Measurements from ENCODE around the gene STX19.

Gene STX19, protein sequence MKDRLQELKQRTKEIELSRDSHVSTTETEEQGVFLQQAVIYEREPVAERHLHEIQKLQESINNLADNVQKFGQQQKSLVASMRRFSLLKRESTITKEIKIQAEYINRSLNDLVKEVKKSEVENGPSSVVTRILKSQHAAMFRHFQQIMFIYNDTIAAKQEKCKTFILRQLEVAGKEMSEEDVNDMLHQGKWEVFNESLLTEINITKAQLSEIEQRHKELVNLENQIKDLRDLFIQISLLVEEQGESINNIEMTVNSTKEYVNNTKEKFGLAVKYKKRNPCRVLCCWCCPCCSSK

DNA sequence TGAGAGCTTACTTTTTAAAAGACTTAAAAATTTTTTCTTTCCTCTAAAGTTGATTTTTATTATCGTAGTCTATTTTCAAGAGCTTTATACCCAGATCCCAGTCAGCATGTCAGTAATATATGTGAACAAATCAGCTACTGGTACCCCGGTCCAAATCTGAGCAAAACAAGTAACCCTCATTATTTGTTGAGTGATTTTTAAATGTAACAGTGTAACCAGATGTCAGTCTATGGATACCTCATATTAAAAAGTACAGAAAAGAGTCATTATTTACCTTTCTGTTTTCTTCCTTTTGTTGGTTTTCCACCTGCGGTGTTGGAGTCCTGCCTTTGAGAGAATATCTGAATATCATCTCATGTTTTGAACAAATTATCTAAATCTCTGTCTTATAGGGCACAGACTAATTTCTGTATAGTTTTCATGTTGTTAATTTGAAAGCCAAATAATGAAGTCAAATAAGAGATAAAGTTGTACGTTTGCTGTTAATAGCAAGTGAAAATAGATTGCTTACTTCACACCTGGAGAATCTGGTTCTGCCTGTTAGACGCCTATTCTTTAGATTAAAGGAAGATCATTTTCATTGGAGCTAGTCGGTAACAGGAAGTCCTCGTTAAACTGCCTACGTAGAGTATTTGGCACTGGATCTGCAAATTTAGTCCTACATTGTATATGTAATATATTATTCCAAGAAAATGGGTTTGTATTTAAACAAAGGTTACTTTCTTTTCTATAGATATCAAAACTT lies at the start of gene STX19:
Gene STX19 (minus strand): TSS at position 505 of the 745 bp plus-strand sequence. CDS start 13,328 bp downstream, outside the sequence.
- Mint-ChIP-seq H3K9me3 (no peaks in the 10 kb centered on the region), H3K4me1 (no peaks in the 10 kb centered on the region), H3K4me3 (no peak within 1 kb of the TSS), H3K27ac (no peak within 1 kb of the TSS), H3K27me3 (ENCODE audit: low read depth) (no peaks in the 10 kb centered on the region), H3K36me3 (ENCODE audit: low read depth) (peaks cover 13% of the 10 kb centered on the region)
- TF ChIP-seq, protein P1, sequence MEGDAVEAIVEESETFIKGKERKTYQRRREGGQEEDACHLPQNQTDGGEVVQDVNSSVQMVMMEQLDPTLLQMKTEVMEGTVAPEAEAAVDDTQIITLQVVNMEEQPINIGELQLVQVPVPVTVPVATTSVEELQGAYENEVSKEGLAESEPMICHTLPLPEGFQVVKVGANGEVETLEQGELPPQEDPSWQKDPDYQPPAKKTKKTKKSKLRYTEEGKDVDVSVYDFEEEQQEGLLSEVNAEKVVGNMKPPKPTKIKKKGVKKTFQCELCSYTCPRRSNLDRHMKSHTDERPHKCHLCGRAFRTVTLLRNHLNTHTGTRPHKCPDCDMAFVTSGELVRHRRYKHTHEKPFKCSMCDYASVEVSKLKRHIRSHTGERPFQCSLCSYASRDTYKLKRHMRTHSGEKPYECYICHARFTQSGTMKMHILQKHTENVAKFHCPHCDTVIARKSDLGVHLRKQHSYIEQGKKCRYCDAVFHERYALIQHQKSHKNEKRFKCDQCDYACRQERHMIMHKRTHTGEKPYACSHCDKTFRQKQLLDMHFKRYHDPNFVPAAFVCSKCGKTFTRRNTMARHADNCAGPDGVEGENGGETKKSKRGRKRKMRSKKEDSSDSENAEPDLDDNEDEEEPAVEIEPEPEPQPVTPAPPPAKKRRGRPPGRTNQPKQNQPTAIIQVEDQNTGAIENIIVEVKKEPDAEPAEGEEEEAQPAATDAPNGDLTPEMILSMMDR (IDR thresholded peaks at IDR 0.05; ENCODE audit: unreplicated experiment in 3 of 3): no peak

DNA sequence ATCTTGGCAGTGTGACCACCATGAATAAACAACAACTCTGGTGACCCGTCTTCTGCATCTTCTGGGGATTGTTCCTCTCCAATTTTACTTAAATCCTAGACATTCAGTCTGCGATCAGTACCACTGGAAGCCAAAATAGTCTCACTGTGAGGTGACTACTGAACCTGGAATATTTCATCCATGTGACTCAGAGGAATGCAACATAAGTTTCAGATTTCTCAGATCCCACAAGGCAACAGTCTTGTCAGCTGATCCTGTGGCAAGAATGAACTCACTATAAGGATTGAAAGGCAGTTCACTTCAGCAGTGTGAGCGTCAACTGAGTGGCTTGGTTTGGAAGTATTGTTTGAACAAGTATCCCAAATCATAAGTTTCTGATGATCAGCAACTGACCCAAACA lies 47.7 kb upstream of the STX19 start:
- Mint-ChIP-seq H3K4me3 (no peak overlapping the region), H3K36me3 (ENCODE audit: low read depth) (peaks cover 79% of the 10 kb centered on the region)

DNA sequence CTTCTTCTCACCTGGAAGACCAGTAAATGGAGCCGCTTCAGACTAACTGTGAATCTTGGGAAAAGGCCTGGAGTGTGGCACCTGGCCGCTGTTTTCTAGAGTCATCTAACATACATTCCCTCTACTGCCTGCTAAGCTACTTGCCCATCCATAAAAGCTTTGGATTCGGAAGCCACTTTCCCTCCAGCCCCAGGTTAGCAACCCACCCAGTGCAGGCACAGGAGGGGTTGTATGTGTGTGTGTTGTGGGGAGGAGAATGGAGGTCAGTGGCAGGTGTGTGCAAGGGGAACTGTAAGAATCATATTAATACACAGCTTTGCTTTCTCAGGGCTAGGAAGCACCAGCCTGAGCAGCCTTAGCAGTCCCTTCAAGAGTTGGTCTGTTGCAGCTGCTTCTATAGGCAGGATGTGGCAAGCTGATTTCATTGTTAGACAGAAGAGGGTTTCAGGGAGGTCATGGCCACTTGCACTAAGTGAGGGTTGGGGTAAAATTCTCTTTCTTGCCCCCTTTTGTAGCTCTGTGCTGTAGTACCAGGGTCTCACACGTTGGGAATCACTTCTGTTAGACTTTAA lies 43.4 kb upstream of the STX19 start:
- Mint-ChIP-seq H3K27ac (no peak overlapping the region), H3K9me3 (peaks cover 15% of the 10 kb centered on the region), H3K4me3 (no peak overlapping the region), H3K36me3 (ENCODE audit: low read depth) (peaks cover 70% of the 10 kb centered on the region), H3K27me3 (ENCODE audit: low read depth) (no peaks in the 10 kb centered on the region), H3K4me1 (peaks cover 2% of the 10 kb centered on the region)
- TF ChIP-seq, protein P1 (IDR thresholded peaks at IDR 0.05; ENCODE audit: unreplicated experiment in 3 of 3): no peak

More for the DNA sequence above, 47.7 kb upstream of the STX19 start:
- Mint-ChIP-seq H3K4me1 (no peaks in the 10 kb centered on the region), H3K9me3 (peaks cover 15% of the 10 kb centered on the region), H3K27me3 (ENCODE audit: low read depth) (no peaks in the 10 kb centered on the region), H3K27ac (no peak overlapping the region)
- TF ChIP-seq, protein P1 (IDR thresholded peaks at IDR 0.05; ENCODE audit: unreplicated experiment in 3 of 3): no peak

DNA sequence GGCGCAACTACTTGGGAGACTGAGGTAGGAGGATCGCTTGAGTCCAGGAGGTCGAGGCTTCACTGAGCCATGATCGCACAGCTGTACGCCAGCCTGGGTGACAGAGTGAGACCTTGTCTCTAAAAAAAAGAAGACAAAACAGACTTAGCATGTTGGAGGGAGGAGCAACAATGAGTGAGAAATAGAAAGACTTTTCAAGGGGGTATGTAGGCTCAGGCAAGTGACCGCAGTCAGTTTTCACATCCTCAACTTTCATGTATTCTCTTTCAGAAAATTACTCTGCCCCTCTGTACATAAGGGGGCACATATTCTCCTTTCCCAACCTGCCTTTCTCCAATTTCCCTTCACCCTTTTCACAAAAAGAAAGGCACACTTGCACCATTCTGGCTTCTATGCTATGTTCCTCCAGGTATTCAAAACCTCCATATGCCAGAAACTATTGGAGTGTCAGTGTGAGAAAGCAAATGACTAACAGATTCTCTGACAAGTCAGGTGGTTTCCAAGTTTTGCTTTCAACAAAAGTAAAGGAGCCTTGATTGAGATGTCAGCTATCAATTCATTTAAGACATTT lies 42.0 kb upstream of the STX19 start:
- Mint-ChIP-seq H3K9me3 (peaks cover 15% of the 10 kb centered on the region), H3K36me3 (ENCODE audit: low read depth) (peaks cover 64% of the 10 kb centered on the region), H3K4me3 (no peak overlapping the region), H3K27me3 (ENCODE audit: low read depth) (no peaks in the 10 kb centered on the region), H3K4me1 (peaks cover 8% of the 10 kb centered on the region), H3K27ac (no peak overlapping the region)
- TF ChIP-seq, protein P1 (IDR thresholded peaks at IDR 0.05; ENCODE audit: unreplicated experiment in 3 of 3): no peak

DNA sequence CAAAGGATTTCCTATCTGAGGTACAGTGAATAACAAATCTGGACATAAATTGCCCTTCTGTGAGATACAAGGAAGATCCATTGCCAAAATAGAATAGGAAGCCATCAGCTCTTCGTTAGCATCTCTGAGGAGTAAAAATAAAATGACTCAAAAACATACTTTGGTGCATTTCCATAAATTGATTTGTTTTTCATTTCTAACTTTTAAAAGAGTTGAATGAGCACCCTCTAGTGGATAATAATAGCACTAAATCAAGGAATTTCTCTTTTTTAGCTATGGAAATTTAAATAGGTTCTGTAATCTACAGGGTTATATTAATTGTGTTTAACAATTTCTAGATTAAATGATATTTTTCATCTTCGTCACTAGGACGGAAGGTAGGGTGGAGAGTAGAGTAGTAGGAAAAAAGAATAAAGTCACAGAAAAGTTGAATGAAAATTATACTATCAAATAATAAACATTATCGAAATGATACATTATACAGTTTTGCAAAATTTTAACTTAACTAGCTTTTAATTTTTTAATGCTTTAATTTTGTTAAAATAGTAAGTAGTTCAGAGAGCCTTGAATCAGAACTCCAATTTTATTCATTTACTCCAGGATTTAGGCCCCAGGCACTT lies 40.9 kb upstream of the STX19 start:
- TF ChIP-seq, protein P1 (IDR thresholded peaks at IDR 0.05; ENCODE audit: unreplicated experiment in 3 of 3): peak; percentile 46 to 68 (median 48)
- Mint-ChIP-seq H3K4me1 (peaks cover 18% of the 10 kb centered on the region), H3K4me3 (no peak overlapping the region), H3K27ac (no peak overlapping the region), H3K9me3 (peaks cover 13% of the 10 kb centered on the region), H3K36me3 (ENCODE audit: low read depth) (peaks cover 56% of the 10 kb centered on the region), H3K27me3 (ENCODE audit: low read depth) (no peaks in the 10 kb centered on the region)
